Stimulated activated CD8-positive, alpha-beta memory T cell treated with anti-CD3 and anti-CD28 coated beads, Interleukin-4, amount 100 ng/mL, for 48 hours (primary cell): ENCODE measurements around the gene AGAP2.
"Not testable (repeated sequence)": the region's sequence is repeated elsewhere in the genome, so short reads cannot be mapped to it uniquely, and the experiment has no call there.

Experiments
- DNase-seq: peaks from one replicate; pipeline ENCODE4 v3.0.0-alpha.2; 2020

Gene AGAP2

DNA sequence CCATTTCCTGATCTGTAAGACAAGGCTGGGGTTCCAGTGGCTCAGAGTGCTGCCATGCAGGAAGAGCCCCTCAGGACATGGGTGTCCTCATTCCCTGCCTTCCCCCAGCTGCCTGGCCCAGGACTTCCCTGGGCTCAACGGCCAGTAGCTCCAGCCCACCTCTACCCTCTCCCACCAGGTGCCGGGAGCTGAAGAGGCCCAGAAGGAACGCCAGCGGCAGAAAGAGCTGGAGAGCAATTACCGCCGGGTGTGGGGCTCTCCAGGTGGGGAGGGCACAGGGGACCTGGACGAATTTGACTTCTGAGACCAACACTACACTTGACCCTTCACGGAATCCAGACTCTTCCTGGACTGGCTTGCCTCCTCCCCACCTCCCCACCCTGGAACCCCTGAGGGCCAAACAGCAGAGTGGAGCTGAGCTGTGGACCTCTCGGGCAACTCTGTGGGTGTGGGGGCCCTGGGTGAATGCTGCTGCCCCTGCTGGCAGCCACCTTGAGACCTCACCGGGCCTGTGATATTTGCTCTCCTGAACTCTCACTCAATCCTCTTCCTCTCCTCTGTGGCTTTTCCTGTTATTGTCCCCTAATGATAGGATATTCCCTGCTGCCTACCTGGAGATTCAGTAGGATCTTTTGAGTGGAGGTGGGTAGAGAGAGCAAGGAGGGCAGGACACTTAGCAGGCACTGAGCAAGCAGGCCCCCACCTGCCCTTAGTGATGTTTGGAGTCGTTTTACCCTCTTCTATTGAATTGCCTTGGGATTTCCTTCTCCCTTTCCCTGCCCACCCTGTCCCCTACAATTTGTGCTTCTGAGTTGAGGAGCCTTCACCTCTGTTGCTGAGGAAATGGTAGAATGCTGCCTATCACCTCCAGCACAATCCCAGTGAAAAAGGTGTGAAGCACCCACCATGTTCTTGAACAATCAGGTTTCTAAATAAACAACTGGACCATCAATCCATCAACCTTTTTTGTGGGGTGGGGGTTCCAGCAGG is 17.6 kb downstream of the AGAP2 start:
- DNase-seq, result peak; percentile 20

- peak; percentile 21 for DNase-seq
Observed at GRCh38 chr12:57719777-57720605, 18.6 kb downstream of the AGAP2 start.

- peak; percentile 9 for DNase-seq
Observed at GRCh38 chr12:57718641-57719528, 19.7 kb downstream of the AGAP2 start.

- peak; percentile 17 for DNase-seq
Observed at GRCh38 chr12:57717846-57718640, 20.5 kb downstream of the AGAP2 start.

- DNase-seq, result no peak
Observed at GRCh38 chr12:57717131-57717530, 21.4 kb downstream of the AGAP2 start.

DNA sequence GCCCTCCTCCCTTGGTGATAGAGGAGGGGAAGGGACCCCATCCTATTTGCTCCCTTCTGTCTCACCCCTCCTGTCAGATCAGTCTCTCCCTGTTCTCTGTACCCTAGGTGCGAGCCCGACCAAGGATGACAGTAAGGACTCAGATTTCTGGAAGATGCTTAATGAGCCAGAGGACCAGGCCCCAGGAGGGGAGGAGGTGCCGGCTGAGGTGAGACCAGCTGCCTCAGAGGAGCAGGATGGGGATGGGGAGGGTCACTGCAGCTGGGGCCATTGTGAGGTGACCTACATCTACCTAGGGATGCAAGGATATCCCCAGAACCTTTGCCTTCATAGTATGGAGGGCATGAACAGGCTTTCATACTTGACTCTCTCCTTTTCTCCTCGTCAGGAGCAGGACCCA is 22.2 kb downstream of the AGAP2 start:
- DNase-seq, result peak; percentile 6

GRCh38 chr12:57715786-57716185 is 22.8 kb downstream of the AGAP2 start:
- peak; percentile 10 for DNase-seq

DNA sequence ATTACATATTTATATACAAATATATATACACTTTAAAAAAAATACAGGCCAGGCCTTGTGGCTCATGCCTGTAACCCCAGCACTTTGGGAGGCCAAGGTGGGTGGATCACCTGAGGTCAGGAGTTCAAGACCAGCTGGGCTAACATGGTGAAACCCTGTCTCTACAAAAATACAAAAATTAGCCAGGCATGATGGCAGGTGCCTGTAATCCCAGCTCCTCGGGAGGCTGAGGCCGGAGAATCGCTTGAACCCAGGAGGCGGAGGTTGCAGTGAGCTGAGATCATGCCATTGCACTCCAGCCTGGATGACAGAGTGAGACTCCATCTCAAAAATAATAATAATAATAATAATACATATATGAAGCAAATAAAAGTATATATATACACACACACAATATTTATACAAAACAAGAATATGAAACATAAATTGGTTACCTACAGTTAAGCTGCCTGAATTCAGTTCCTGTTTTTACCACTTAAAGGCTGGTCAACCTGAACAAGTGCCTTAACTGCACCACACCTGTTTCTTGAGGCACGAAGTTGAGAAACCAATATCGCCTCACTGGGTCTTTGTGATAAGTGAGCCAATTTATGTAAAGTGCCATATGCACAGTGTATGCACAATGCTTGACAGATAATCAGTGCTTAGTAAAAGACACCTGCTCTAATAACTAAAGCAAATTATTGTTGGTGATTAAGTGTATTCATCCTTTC is 23.4 kb downstream of the AGAP2 start:
- DNase-seq, result not testable (repeated sequence)

DNA sequence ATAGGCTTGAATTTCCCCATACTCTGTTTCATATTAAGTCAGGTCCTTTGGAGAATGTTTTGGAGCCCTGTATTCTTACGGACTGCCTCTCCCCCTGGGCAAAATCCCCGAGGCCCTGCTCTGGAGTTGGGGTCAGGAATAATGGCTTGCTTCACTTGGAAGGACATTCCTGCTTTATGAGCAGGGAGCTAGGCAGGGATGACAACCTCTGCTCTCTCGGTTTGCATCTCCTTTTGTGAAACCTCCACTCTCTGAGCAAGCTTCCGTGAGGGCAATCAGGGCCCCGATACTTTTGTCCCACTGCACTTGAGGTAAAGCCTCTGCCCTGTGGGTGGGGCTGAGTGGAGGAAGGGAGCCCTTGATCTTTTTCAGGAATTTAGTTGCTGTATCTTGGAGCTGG is 25.3 kb downstream of the AGAP2 start:
- no peak for DNase-seq

DNA sequence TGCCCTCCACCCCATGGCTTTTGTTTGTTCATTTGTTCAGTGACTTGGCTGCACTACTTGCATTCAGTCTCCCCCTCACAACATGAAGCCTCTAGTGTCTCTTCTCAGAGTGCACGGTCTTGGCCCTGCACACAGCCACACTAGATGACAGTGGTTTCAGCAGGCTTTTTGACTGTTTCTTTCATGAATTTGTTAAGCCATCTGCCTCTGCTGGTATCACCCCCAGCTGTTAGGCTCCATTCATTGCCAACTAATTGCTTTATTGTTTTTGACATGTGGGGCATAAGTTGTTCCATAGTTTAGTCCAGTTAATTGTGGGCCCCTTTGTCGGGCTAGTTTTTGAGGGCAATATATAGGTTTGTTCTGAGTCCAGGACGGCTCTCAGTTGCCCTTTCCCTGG is 25.8 kb downstream of the AGAP2 start:
- no peak for DNase-seq

DNA sequence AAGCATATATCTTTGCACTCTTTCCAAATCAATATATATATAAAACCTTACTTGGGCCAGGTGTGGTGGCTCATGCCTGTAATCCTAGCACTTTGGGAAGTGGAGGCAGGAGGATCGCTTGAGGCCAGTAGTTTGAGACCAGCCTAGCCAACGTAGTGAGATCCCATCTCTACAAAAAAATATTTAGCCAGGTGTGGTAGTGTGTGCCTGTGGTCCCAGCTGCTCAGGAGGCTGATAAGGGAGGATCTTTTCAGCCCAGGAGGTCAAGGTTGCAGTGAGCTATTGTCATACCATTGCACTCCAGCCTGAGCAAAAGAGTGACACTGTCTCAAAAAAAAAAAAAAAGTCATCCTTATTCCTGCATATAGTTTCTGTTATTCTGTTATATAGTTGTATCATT is 30.2 kb downstream of the AGAP2 start:
- DNase-seq, result no peak

GRCh38 chr12:57707250-57707649 is 31.3 kb downstream of the AGAP2 start:
- no peak for DNase-seq

- DNase-seq, result no peak
Observed at GRCh38 chr12:57700317-57700716, 38.2 kb downstream of the AGAP2 start.

GRCh38 chr12:57698414-57698813 is 40.1 kb downstream of the AGAP2 start:
- DNase-seq, result no peak

- DNase-seq, result no peak
Observed at GRCh38 chr12:57697076-57697475, 41.5 kb downstream of the AGAP2 start.

- DNase-seq, result no peak
Observed at GRCh38 chr12:57695770-57696432, 42.6 kb downstream of the AGAP2 start.

DNA sequence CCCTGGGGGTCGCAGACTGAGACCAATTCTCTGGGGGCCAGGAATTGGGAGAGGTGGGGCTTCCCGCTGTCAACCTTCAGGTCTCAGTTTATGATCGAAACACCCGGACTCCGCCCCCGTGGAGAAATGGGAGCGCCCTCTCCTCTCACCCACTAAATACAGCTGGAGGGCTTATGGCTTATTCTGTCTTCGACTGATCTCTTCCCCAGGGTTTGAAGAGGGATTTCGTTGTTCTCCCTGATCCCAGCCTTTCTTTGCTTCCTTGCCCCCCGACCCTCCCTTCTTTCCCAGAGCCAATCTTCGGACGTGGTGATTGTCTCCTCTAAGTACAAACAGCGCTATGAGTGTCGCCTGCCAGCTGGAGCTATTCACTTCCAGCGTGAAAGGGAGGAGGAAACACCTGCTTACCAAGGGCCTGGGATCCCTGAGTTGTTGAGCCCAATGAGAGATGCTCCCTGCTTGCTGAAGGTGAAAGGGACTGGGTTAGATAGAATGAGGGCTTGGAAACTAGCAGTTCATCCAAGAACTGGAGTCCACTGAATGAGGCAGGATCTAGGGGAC is 44.0 kb downstream of the AGAP2 start:
- no peak for DNase-seq

DNA sequence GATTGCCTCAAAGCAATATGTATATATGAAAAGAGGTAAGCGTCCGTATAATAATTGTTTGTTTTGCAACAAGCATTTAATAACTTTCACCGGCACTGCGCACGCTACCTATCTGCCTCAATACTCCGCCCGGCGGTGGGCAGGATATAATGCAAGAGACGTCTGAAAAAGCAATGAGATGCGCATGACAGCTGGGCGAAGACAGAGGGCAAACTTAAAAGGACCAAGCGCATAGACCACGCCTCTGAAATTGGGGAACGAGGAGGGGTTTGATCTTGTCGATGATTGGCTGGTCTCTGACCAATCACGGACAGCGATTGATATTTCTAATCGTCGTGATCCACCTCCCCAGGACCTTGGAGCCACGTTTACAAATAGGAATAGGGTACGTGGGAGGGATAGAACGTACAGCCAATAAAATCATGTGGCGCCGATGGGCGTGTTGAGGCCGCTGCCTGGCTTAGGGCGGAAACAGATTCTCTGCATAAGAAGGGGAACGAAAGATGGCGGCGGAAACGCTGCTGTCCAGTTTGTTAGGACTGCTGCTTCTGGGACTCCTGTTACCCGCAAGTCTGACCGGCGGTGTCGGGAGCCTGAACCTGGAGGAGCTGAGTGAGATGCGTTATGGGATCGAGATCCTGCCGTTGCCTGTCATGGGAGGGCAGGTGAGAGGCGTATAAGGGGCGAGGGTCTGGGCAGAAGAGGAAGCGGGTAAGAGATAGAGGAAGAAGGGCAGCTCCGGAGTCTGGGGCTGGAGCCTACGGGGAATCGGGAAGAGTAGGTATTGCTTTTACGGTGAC is 44.7 kb downstream of the AGAP2 start, which contains the start of gene OS9:
TSS of gene OS9 (plus strand) at position 474 of the 800 bp plus-strand sequence. CDS start at position 504, 30 bp downstream.
- peak; percentile 94 for DNase-seq

- no peak for DNase-seq
Observed at GRCh38 chr12:57693317-57693658, 45.3 kb downstream of the AGAP2 start.
